Prostate gland (tissue), 2 donors: Measurements from ENCODE around the gene TUBB. TPM values are rescaled to one million over a fixed set of nuclear protein-coding genes. Genes with fewer than 3 reads are reported as not detected.

Experiments used
- DNase-seq: peaks from one replicate; pipeline ENCODE4 v3.0.0-alpha.2; 2019; ENCODE audit warnings: low spot score
- H3K27ac ChIP-seq, 2 donors: fragments of 200-600 bp; sonication (generic); 2 replicates each; pipeline ENCODE4 v1.5.1; 2017 to 2019
- H3K27me3 ChIP-seq: fragments of 200-600 bp; sonication (generic); replicated peaks from 2 replicates; pipeline ENCODE4 v1.5.1; 2019; ENCODE audit not compliant: insufficient read depth
- H3K36me3 ChIP-seq, 2 donors: fragments of 200-600 bp; sonication (generic); 1 replicate in 1 of 2; 2 replicates in 1 of 2; pipeline versions ENCODE4 v1.5.1 to v1.8.1; 2017 to 2019
- H3K4me1 ChIP-seq: fragments of 200-600 bp; sonication (generic); replicated peaks from 2 replicates; pipeline ENCODE4 v1.5.1; 2019
- H3K4me3 ChIP-seq, 2 donors: fragments of 200-600 bp; sonication (generic); 2 replicates each; pipeline ENCODE4 v1.5.1; 2017 to 2019
- H3K9me3 ChIP-seq: fragments of 200-600 bp; sonication (generic); 2 replicates; pipeline ENCODE4 v1.5.1; 2017
- POLR2A ChIP-seq: fragments of 450-650 bp; IDR thresholded peaks from one replicate; pipeline ENCODE4 v1.6.1; 2016; ENCODE audit warnings: antibody characterized with exemption, mild to moderate bottlenecking
- POLR2AphosphoS5 ChIP-seq: sonication (generic); formaldehyde crosslinking; IDR thresholded peaks from one replicate; pipeline ENCODE4 v1.6.1; 2017; ENCODE audit warnings: antibody characterized with exemption
- WGBS: methylation state at CpG from one replicate; pipeline ENCODE4 v1.1.5; 2018; 5-methylcytosine and 5-hydroxymethylcytosine counted together
- intact Hi-C: fragments of 100-400 bp; cut with DNase I; formaldehyde crosslinking; loops from one replicate; pipeline ENCODE4 v1.14.2; 2022
- total RNA-seq, 2 donors: library from RNA; depleted of rRNA; stranded (reverse); fragments of >200 nt; gene quantifications; one replicate each; pipeline ENCODE4 v1.1.0, GENCODE V29; 2016
- TF ChIP-seq, protein P1 (sequence below), 4 experiments: fragments of 200-600 bp in 2 of 4; fragments of 450-650 bp in 2 of 4; sonication (generic) in 2 of 4; IDR thresholded peaks; 1 replicate in 3 of 4; 2 replicates in 1 of 4; pipeline ENCODE4 v1.5.1; 2016 to 2019; ENCODE audit warnings: antibody characterized with exemption in 4 of 4, mild to moderate bottlenecking in 2 of 4, moderate library complexity in 2 of 4

TUBB gene
- total RNA-seq, 2 donors from 2014 or later, result 196 to 270 TPM

DNA sequence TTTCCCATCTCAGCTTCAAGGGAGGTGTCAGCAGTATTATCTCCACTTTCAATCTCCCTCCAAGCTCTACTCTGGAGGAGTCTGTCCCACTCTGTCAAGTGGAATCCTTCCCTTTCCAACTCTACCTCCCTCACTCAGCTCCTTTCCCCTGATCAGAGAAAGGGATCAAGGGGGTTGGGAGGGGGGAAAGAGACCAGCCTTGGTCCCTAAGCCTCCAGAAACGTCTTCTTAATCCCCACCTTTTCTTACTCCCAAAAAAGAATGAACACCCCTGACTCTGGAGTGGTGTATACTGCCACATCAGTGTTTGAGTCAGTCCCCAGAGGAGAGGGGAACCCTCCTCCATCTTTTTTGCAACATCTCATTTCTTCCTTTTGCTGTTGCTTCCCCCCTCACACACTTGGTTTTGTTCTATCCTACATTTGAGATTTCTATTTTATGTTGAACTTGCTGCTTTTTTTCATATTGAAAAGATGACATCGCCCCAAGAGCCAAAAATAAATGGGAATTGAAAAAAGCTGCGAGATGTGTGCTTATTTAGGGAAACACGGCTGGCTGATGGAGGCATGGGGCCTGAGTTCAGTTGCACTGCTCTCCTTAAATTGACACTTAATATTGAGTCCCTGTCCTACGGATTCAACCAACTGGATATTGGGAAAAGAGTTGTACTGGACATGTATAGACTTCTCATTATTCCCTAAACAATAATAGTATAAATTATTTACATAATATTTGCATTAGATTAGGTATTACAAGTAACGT lies 4.9 kb downstream of the TUBB start:
- Histone ChIP-seq H3K36me3 (peaks cover 0 to 10% of the 10 kb centered on the region in 2 donors), H3K4me1 (peaks cover 6% of the 10 kb centered on the region), H3K27ac (no peak overlapping the region), H3K9me3 (no peaks in the 10 kb centered on the region), H3K4me3 (no peak overlapping the region), H3K27me3 (no peaks in the 10 kb centered on the region)
- WGBS, result 34% methylated on average over 6 of the region's 6 CpGs
- no peak for TF ChIP-seq POLR2AphosphoS5
- TF ChIP-seq, protein P1, sequence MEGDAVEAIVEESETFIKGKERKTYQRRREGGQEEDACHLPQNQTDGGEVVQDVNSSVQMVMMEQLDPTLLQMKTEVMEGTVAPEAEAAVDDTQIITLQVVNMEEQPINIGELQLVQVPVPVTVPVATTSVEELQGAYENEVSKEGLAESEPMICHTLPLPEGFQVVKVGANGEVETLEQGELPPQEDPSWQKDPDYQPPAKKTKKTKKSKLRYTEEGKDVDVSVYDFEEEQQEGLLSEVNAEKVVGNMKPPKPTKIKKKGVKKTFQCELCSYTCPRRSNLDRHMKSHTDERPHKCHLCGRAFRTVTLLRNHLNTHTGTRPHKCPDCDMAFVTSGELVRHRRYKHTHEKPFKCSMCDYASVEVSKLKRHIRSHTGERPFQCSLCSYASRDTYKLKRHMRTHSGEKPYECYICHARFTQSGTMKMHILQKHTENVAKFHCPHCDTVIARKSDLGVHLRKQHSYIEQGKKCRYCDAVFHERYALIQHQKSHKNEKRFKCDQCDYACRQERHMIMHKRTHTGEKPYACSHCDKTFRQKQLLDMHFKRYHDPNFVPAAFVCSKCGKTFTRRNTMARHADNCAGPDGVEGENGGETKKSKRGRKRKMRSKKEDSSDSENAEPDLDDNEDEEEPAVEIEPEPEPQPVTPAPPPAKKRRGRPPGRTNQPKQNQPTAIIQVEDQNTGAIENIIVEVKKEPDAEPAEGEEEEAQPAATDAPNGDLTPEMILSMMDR (IDR thresholded peaks at IDR 0.05), result no peak
- TF ChIP-seq POLR2A, result no peak
- no peak for DNase-seq
- intact Hi-C loops, result loop anchor here (5.0 kb wide), 2 partner anchors 152 to 168 kb away; partner anchors contain the start of genes GNL1 and PRR3

GRCh38 chr6:30725713-30726505 lies 5.8 kb downstream of the TUBB start:
- intact Hi-C loops, result loop anchor here (5.0 kb wide), 1 partner anchor 151 kb away; no protein-coding TSS in a partner anchor

DNA sequence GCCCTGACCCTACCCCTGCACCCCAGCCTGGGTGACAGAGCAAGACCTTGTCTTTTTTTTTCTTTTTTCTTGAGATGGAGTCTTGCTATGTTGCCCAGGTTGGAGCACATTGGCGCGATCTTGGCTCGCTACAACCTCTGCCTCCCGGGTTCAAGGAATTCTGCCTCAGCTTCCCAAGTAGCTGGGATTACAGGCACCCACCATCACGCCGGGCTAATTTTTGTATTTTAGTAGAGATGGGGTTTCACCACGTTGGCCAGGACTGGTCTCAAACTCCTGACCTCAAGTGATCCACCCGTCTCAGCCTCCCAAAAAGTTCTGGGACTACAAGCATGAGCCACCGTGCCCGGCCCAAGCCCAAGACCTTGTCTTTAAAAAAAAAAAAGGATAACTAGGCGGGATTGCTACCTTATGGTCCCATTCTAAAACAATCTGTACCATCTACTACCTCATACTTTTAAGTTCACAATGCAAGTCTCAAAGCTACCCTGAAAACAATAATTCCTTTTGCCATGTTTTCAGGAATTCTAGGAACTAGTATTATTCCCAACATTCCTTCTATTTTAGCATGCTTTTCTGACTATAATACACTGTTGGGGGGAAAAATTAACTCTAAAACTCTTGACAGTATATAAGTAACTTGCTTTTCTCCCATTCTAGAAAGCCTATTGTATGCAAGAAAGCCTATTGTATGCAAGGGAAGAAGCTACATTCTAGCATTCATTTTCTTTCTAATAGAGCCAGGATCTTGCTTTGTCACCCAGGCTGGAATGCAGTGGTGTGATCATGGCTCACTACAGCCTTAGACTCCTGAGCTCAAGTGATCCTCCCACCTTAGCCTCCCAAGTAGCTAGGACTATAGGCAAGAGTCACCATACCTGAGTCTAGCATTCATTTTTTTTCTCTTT lies 6.6 kb downstream of the TUBB start:
- no peaks in the 10 kb centered on the region for H3K9me3 ChIP-seq
- no peak for DNase-seq
- H3K27ac ChIP-seq, result no peak overlapping the region
- H3K4me1 ChIP-seq, result peaks cover 10% of the 10 kb centered on the region
- intact Hi-C loops, result loop anchor here (5.0 kb wide), 1 partner anchor 151 kb away; no protein-coding TSS in a partner anchor
- H3K27me3 ChIP-seq, result no peaks in the 10 kb centered on the region
- H3K4me3 ChIP-seq, result no peak overlapping the region
- WGBS, result 85% methylated on average over 11 of the region's 11 CpGs
- peaks cover 0 to 10% of the 10 kb centered on the region in 2 donors for H3K36me3 ChIP-seq
- TF ChIP-seq, protein P1 (IDR thresholded peaks at IDR 0.05), result no peak
- TF ChIP-seq POLR2AphosphoS5 (no peak), POLR2A (no peak)

More at GRCh38 chr6:30725713-30726505, 5.8 kb downstream of the TUBB start:
- Histone ChIP-seq H3K27ac (no peak overlapping the region), H3K9me3 (no peaks in the 10 kb centered on the region), H3K36me3 (peaks cover 0 to 10% of the 10 kb centered on the region in 2 donors), H3K27me3 (no peaks in the 10 kb centered on the region), H3K4me1 (peaks cover 10% of the 10 kb centered on the region), H3K4me3 (no peak overlapping the region)
- TF ChIP-seq, protein P1 (IDR thresholded peaks at IDR 0.05), result no peak
- TF ChIP-seq POLR2AphosphoS5, result no peak
- no peak for TF ChIP-seq POLR2A
- DNase-seq, result no peak
- 47% methylated on average over 3 of the region's 3 CpGs for WGBS

- Histone ChIP-seq H3K4me1 (peaks cover 4% of the 10 kb centered on the region), H3K27ac (peak overlapping the region in 1 of 2 donors; percentile 49), H3K36me3 (peaks cover 0 to 10% of the 10 kb centered on the region in 2 donors)
Observed at GRCh38 chr6:30727920-30728553, 7.9 kb downstream of the TUBB start.

More at GRCh38 chr6:30727920-30728553, 7.9 kb downstream of the TUBB start:
- peak; percentile 13 for TF ChIP-seq POLR2AphosphoS5
- TF ChIP-seq, protein P1 (IDR thresholded peaks at IDR 0.05), result peak in 1 of 4 experiments; percentile 4
- TF ChIP-seq POLR2A, result no peak
- 35% methylated on average over 7 of the region's 7 CpGs for WGBS
- Histone ChIP-seq H3K27me3 (no peaks in the 10 kb centered on the region), H3K4me3 (no peak overlapping the region), H3K9me3 (no peaks in the 10 kb centered on the region)
- DNase-seq, result no peak
- intact Hi-C loops, result loop anchor here (5.0 kb wide), 1 partner anchor 149 kb away; no protein-coding TSS in a partner anchor
